Activated naive CD8-positive, alpha-beta T cell treated with anti-CD3 and anti-CD28 coated beads, Interleukin-2, amount 10 ng/mL, durations not matched to agents 7 days and 5 days (primary cell): ENCODE results near the gene NRXN3. TPM values are rescaled to one million over a fixed set of nuclear protein-coding genes. Genes with fewer than 3 reads are reported as not detected.

Experiments used
- ATAC-seq: fragments of 150-1000 bp; cut with Tn5 transposase; one replicate; pipeline ENCODE4 v1.10.0; 2021; ENCODE audit warnings: low read depth, moderate library complexity
- POLR2A ChIA-PET: fragments of 350-600 bp; sonication (Branson Sonifier 250); formaldehyde crosslinking; loops from one replicate; lab custom pipeline; 2021; ENCODE audit warnings: antibody characterized with exemption; lab: Charles Lee
- DNase-seq: peaks from one replicate; pipeline ENCODE4 v3.0.0; 2021
- H3K27ac Mint-ChIP-seq: one replicate; pipeline ENCODE4 v1.8.0; 2022; ENCODE audit warnings: mild to moderate bottlenecking, mixed read lengths
- H3K27me3 Mint-ChIP-seq: one replicate; pipeline ENCODE4 v1.8.0; 2022; ENCODE audit warnings: mild to moderate bottlenecking, moderate library complexity, mixed read lengths
- H3K36me3 Mint-ChIP-seq: one replicate; pipeline ENCODE4 v1.8.0; 2021; ENCODE audit warnings: mild to moderate bottlenecking, mixed read lengths
- H3K4me1 Mint-ChIP-seq: one replicate; pipeline ENCODE4 v1.8.0; 2021; ENCODE audit warnings: mixed read lengths
- H3K4me3 Mint-ChIP-seq: one replicate; pipeline ENCODE4 v1.8.0; 2022; ENCODE audit warnings: mild to moderate bottlenecking, moderate library complexity, mixed read lengths
- H3K9me3 Mint-ChIP-seq: one replicate; pipeline ENCODE4 v1.8.0; 2021; ENCODE audit warnings: mixed read lengths
- total RNA-seq, 2 experiments: library from RNA; stranded (reverse); gene quantifications; one replicate each; pipeline ENCODE4 v1.2.3, GENCODE V29; 2021

The NRXN3 gene
- total RNA-seq, 2 experiments from 2014 or later: not detected

DNA sequence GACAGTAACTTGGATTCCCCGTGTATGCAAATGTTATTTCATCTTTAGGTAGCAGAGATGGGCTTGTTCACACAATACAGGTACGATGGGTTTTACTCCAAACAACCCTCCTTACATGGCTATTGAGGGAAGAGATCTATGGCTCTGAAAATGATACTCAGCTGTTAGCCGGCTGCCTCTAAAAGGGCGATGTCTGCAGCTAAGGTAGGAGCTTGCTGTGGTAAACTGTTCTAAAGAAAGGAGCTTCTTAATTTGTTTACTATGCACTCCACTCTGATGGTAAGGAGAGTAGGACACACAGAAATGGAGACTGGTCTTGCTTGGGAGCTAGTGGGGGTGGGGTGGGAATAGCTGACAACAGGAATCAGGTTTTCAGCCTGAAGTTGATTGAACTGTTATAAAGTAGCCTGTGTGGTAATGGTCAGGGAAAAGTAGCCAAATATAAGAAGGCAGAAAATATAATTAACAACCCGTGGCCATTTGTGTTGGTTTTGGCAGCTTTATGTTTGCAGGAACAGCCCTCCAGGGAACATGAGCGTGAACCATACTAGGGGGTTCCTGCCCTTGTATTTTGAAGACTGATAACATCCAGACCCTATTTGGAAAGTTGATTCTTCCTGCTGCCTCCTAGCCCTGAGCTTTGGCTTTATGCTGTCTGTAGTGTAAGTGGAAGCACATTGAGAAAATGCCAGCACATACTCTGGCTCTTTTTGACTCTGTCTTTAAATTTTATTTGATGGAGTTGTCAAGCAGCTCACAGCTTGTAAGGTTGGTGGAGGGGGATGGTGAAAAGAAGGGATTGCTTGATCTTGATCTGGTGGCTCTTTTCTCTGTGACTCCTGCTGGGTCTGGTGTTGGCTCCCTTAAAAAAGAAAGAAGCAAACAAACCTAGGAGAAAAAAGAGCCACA, 1111.3 kb downstream of the NRXN3 start:
- Mint-ChIP-seq H3K27ac (no peak overlapping the region), H3K9me3 (peaks cover 4% of the 10 kb centered on the region), H3K4me3 (no peak overlapping the region), H3K36me3 (no peaks in the 10 kb centered on the region), H3K27me3 (peaks cover 53% of the 10 kb centered on the region), H3K4me1 (no peaks in the 10 kb centered on the region)
- ATAC-seq (no peak), DNase-seq (no peak)
- POLR2A ChIA-PET: no interaction called here

GRCh38 chr14:79284621-79285020, 1114.4 kb downstream of the NRXN3 start:
- Mint-ChIP-seq H3K36me3 (no peaks in the 10 kb centered on the region), H3K27ac (no peak overlapping the region), H3K4me1 (no peaks in the 10 kb centered on the region), H3K27me3 (peaks cover 30% of the 10 kb centered on the region), H3K4me3 (no peak overlapping the region), H3K9me3 (peaks cover 4% of the 10 kb centered on the region)
- ATAC-seq: no peak
- DNase-seq: no peak
- POLR2A ChIA-PET: no interaction called here

DNA sequence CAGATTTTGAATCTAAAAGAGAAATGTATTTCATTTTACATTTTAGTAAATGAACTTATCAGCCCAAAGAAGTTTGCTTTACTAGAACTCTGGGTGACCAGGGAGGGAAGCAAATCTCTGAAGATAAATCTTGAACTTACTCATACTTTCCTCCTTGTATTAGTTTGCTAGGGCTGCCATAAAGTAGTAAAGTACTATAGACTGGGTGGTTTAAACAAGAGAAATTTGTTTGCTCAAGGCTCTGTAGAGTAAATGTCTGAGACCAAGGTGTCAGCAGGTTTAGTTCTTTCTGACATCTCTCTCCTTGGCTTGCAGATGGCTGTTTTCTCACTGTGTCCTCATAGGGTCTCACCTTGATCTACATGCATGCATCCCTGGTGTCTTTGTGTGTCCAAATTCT, 1115.1 kb downstream of the NRXN3 start:
- no peaks in the 10 kb centered on the region for H3K36me3 Mint-ChIP-seq

DNA sequence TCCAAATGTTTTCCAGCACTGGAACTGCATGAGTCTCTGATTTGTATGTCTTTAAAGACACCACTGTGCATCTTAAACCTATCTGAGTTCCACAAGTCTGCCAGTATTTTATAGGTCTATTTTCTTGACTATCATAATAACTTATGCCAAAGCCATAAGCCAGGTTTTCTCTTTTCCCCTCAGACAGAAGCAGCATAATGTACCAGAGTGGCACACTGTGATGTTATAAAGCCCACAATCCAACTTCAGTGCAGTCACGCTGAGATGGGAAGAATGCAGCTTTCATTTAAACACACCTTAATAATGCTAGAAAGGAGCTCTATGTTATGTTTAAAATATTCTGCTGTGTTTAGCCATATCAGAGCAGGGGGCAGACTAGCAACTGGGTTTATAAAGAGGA, 1117.8 kb downstream of the NRXN3 start:
- Mint-ChIP-seq H3K27me3 (peaks cover 2% of the 10 kb centered on the region), H3K27ac (no peak overlapping the region), H3K9me3 (no peaks in the 10 kb centered on the region), H3K4me3 (no peak overlapping the region), H3K36me3 (no peaks in the 10 kb centered on the region), H3K4me1 (no peaks in the 10 kb centered on the region)
- DNase-seq (no peak), ATAC-seq (no peak)
- POLR2A ChIA-PET: no interaction called here

More for the DNA sequence above, 1115.1 kb downstream of the NRXN3 start:
- H3K9me3 Mint-ChIP-seq: peaks cover 1% of the 10 kb centered on the region
- ATAC-seq (no peak), DNase-seq (no peak)
- no peak overlapping the region for H3K4me3 Mint-ChIP-seq
- H3K27ac Mint-ChIP-seq: no peak overlapping the region
- H3K4me1 Mint-ChIP-seq: no peaks in the 10 kb centered on the region
- POLR2A ChIA-PET: no interaction called here
- H3K27me3 Mint-ChIP-seq: peaks cover 23% of the 10 kb centered on the region

DNA sequence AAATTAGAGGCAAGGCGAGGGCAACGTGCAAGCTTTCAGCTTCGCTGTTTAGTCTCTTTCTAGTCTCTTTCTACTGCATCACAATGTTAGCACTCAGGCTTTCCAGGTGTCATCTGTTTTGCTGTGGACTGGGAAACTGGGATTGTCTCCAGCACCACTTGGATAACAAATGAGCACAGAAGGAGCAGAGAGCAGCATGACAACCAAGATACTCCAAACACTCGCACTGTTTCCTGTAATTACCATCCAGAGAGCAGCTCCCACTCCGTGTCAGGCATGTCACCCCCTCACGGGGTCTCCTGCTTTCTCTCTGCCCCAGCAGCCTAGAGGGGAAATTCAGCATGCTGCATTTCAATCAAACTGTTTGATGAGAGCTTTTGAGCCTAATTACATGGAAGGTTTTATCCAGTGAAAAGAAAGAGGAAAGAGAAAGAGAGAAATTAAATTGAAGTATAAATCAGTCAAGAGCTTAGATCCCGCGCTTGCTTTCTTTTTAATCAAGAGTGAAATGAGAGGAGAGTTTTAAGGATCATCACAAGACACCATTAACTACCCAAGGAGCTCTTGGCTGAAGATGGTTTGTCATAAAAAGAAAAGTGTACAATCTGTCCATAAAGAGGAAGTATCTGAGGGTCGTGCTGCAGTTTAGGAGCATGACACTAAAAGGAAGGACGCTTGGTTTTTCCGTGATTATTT, 1123.5 kb downstream of the NRXN3 start:
- H3K27ac Mint-ChIP-seq: no peak overlapping the region
- no peaks in the 10 kb centered on the region for H3K36me3 Mint-ChIP-seq
- H3K4me3 Mint-ChIP-seq: no peak overlapping the region
- no peaks in the 10 kb centered on the region for H3K9me3 Mint-ChIP-seq
- no peak for ATAC-seq
- DNase-seq: no peak
- no peaks in the 10 kb centered on the region for H3K27me3 Mint-ChIP-seq
- POLR2A ChIA-PET: no interaction called here
- no peaks in the 10 kb centered on the region for H3K4me1 Mint-ChIP-seq

- ATAC-seq: no peak
- H3K9me3 Mint-ChIP-seq: no peaks in the 10 kb centered on the region
- H3K4me3 Mint-ChIP-seq: no peak overlapping the region
- no peak for DNase-seq
- no peaks in the 10 kb centered on the region for H3K4me1 Mint-ChIP-seq
- no peaks in the 10 kb centered on the region for H3K27me3 Mint-ChIP-seq
- H3K36me3 Mint-ChIP-seq: no peaks in the 10 kb centered on the region
- POLR2A ChIA-PET: no interaction called here
- no peak overlapping the region for H3K27ac Mint-ChIP-seq
These were observed 1124.3 kb downstream of the NRXN3 start for GRCh38 chr14:79294499-79294898.

GRCh38 chr14:79295385-79295784, 1125.2 kb downstream of the NRXN3 start:
- ATAC-seq (no peak), DNase-seq (no peak)
- Mint-ChIP-seq H3K4me1 (no peaks in the 10 kb centered on the region), H3K27me3 (no peaks in the 10 kb centered on the region), H3K9me3 (no peaks in the 10 kb centered on the region), H3K36me3 (no peaks in the 10 kb centered on the region), H3K27ac (no peak overlapping the region), H3K4me3 (no peak overlapping the region)
- POLR2A ChIA-PET: no interaction called here

GRCh38 chr14:79298373-79298772, 1128.2 kb downstream of the NRXN3 start:
- ATAC-seq: no peak
- H3K4me3 Mint-ChIP-seq: no peak overlapping the region
- POLR2A ChIA-PET: no interaction called here
- no peaks in the 10 kb centered on the region for H3K9me3 Mint-ChIP-seq
- no peak for DNase-seq
- no peaks in the 10 kb centered on the region for H3K36me3 Mint-ChIP-seq
- H3K27me3 Mint-ChIP-seq: no peaks in the 10 kb centered on the region
- no peaks in the 10 kb centered on the region for H3K4me1 Mint-ChIP-seq
- H3K27ac Mint-ChIP-seq: no peak overlapping the region

GRCh38 chr14:79299162-79299561, 1129.0 kb downstream of the NRXN3 start:
- H3K4me1 Mint-ChIP-seq: no peaks in the 10 kb centered on the region
- H3K9me3 Mint-ChIP-seq: no peaks in the 10 kb centered on the region
- no peak for DNase-seq
- no peak overlapping the region for H3K4me3 Mint-ChIP-seq
- POLR2A ChIA-PET: no interaction called here
- H3K27me3 Mint-ChIP-seq: no peaks in the 10 kb centered on the region
- H3K36me3 Mint-ChIP-seq: no peaks in the 10 kb centered on the region
- no peak overlapping the region for H3K27ac Mint-ChIP-seq
- ATAC-seq: no peak

GRCh38 chr14:79304279-79304678, 1134.1 kb downstream of the NRXN3 start:
- Mint-ChIP-seq H3K27me3 (no peaks in the 10 kb centered on the region), H3K4me1 (no peaks in the 10 kb centered on the region), H3K9me3 (peaks cover 1% of the 10 kb centered on the region), H3K36me3 (no peaks in the 10 kb centered on the region), H3K27ac (no peak overlapping the region), H3K4me3 (no peak overlapping the region)
- ATAC-seq (no peak), DNase-seq (no peak)
- POLR2A ChIA-PET: no interaction called here

GRCh38 chr14:79306546-79306945, 1136.4 kb downstream of the NRXN3 start:
- no peaks in the 10 kb centered on the region for H3K4me1 Mint-ChIP-seq
- no peak for DNase-seq
- no peak for ATAC-seq
- H3K9me3 Mint-ChIP-seq: peaks cover 1% of the 10 kb centered on the region
- H3K36me3 Mint-ChIP-seq: no peaks in the 10 kb centered on the region
- POLR2A ChIA-PET: no interaction called here
- H3K27ac Mint-ChIP-seq: no peak overlapping the region
- H3K4me3 Mint-ChIP-seq: no peak overlapping the region
- no peaks in the 10 kb centered on the region for H3K27me3 Mint-ChIP-seq

- Mint-ChIP-seq H3K27ac (no peak overlapping the region), H3K4me1 (no peaks in the 10 kb centered on the region), H3K9me3 (no peaks in the 10 kb centered on the region), H3K4me3 (no peak overlapping the region), H3K36me3 (no peaks in the 10 kb centered on the region), H3K27me3 (no peaks in the 10 kb centered on the region)
- ATAC-seq (no peak), DNase-seq (no peak)
- POLR2A ChIA-PET: no interaction called here
These were observed 1148.2 kb downstream of the NRXN3 start for GRCh38 chr14:79318371-79318770.

DNA sequence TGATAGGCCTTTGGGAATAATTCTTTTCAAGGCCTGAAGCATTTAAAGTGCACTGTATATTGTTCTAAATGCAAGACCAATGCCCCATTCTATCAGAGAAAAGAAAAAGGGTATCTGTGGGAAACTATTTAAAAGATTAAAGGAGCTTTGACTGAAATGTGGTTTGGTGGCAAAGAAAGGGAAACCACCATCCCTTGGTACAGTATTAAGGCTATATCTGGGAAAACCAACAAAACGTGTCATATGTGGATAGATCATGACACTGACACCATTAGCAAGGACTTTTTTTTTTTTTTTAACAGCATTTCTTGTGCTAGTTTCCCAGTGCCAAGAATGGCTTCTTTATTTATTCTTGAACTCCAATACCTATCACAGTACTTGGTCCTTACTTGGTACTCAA, 1150.4 kb downstream of the NRXN3 start:
- no peak overlapping the region for H3K4me3 Mint-ChIP-seq
- POLR2A ChIA-PET: no interaction called here
- H3K27ac Mint-ChIP-seq: no peak overlapping the region
- ATAC-seq (no peak), DNase-seq (no peak)
- no peaks in the 10 kb centered on the region for H3K4me1 Mint-ChIP-seq
- no peaks in the 10 kb centered on the region for H3K27me3 Mint-ChIP-seq
- no peaks in the 10 kb centered on the region for H3K36me3 Mint-ChIP-seq
- no peaks in the 10 kb centered on the region for H3K9me3 Mint-ChIP-seq

- ATAC-seq: no peak
- Mint-ChIP-seq H3K27me3 (no peaks in the 10 kb centered on the region), H3K27ac (no peak overlapping the region)
These were observed 1150.9 kb downstream of the NRXN3 start for GRCh38 chr14:79321070-79321469.

More at GRCh38 chr14:79321070-79321469, 1150.9 kb downstream of the NRXN3 start:
- Mint-ChIP-seq H3K9me3 (no peaks in the 10 kb centered on the region), H3K4me1 (no peaks in the 10 kb centered on the region), H3K36me3 (no peaks in the 10 kb centered on the region), H3K4me3 (no peak overlapping the region)
- no peak for DNase-seq
- POLR2A ChIA-PET: no interaction called here
